ENCODE data around the gene TRAF2.
"Not testable (repeated sequence)": the region's sequence is repeated elsewhere in the genome, so short reads cannot be mapped to it uniquely, and the experiment has no call there.

The TRAF2 gene

DNA sequence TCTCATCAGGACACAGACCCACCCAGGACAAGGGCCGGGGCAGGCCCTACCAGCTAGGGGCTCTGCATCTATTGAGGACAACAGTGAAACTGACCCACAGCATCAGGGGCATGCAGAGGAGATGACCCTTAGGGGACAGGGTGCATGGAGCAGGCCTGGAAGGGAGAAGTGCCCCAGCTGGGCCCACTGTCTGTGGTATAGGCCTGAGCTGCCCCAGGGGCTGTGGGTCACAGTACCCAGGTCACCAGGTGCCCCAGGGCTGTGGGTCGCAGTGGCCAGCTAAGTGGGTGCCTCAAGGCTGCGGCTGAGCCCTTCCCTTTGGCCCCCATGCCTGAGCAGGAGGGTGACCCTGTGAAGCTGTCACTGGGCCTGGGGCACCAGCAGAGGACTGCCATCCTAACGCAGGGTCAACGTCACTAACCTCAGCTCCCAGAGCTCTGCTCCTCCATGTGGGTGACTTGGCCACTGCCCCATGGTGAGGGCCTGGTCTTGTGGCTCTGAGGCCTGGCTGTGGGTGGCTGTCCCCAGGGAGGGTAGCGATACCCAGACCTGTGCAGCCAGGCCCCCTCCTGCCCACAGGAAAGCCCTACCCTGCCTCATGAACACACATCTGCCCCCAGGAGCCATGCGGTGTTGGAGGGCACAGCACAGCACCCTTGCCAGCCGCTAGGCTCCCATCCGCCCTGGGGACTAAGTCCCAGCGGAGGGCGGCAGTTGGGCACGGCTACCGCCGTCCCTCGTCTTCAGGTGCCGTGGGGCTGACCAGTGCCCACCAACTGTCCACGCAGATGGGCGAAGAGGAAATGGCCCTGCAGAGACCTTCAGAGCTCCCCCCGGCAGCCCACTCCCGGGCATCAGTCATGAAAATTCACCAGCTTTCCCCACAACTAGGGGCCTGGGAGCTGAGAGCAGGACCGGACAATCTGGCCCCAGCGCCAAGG lies 25.1 kb upstream of the TRAF2 start:
- no peak overlapping the region for H3K4me3 ChIP-seq (ENCODE audit: extremely low read depth, insufficient read depth, low read length, poor library complexity, severe bottlenecking)
- H3K9me3 ChIP-seq (ENCODE audit: control insufficient read depth, low read length), result no peaks in the 10 kb centered on the region
- peaks cover 6% of the 10 kb centered on the region for H3K4me1 ChIP-seq (ENCODE audit: control insufficient read depth, insufficient read depth, low read length, poor library complexity, severe bottlenecking)
- 97% methylated on average over 16 to 20 of the region's 22 CpGs for WGBS, 2 experiments (ENCODE audit: insufficient coverage in 2 of 2)
- peaks cover 63% of the 10 kb centered on the region for H3K36me3 ChIP-seq (ENCODE audit: control insufficient read depth, insufficient read depth, low read length)
- H3K27ac ChIP-seq (ENCODE audit: low read depth, low read length, severe bottlenecking), result no peak overlapping the region

DNA sequence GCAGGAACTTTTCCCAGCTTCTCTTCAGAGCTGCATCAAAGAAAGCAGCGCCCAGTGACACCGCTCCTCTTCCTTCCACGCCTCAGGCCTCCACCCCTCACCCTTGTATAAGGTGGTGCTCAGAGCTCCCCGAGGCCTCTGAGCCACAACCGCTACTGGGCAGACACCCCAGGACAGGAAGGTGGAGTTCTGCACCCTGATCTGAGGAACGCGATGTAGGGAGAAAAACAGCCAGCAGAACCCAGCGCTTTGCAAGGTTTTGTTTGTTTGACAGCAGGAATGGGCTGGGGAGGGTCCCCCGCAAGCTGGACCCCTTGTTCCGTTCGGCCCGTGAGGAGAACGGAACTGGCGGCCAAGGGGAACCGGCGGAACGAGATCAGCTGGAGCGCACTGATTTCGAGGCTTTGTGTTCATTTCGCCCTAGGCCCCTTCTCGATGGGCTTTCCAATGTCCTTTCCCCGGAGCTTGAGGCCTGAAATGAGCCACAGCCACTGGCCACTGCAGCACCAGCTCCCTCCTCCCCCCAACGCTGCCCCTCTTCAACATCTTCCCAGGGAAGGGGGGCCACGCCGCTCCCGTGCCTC lies 24.4 kb upstream of the TRAF2 start:
- Histone ChIP-seq H3K27ac (ENCODE audit: low read depth, low read length, severe bottlenecking) (no peak overlapping the region), H3K4me1 (ENCODE audit: control insufficient read depth, insufficient read depth, low read length, poor library complexity, severe bottlenecking) (peaks cover 6% of the 10 kb centered on the region), H3K36me3 (ENCODE audit: control insufficient read depth, insufficient read depth, low read length) (peaks cover 63% of the 10 kb centered on the region), H3K4me3 (ENCODE audit: extremely low read depth, insufficient read depth, low read length, poor library complexity, severe bottlenecking) (no peak overlapping the region), H3K9me3 (ENCODE audit: control insufficient read depth, low read length) (peaks cover 1% of the 10 kb centered on the region)
- 95 to 98% methylated on average over 19 to 23 of the region's 26 CpGs for WGBS, 2 experiments (ENCODE audit: insufficient coverage in 2 of 2)

DNA sequence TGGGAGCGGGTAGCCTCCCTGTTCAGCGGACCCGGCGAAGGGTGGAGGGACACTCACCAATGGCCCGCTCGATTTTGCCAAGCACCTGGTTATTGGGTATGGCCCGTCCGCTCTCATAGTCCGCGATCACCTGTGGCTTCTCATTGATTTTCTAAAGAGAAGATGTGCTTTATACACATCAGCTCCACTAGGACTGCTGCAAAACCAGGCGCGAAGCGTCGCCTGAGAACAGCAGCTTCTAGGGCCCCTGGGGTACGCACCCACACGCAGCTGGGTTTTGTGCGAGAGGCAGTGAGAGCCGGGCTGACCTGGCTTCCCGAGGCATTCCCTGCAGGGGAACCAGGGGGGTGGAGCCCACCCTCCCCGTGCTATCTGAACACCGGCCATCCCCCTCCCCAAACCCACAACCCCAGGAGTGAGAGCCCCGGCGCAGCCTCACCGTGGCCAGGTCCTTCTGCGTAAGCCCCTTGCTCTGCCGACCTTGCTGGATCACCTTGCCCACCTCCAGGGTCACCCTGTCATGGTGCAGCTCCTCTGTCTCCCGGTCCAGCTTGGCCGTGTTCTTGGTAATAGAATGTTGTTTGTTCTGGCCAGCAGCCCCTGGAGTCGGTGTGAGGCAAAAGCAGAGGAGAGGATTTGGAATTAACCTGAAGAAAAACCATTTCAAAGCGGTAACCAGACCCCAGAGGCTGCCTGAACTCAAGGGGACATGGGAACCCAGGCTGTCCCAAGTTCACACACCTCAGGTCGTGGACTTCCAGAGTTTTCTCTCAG lies 23.3 kb upstream of the TRAF2 start:
- Histone ChIP-seq H3K27ac (ENCODE audit: low read depth, low read length, severe bottlenecking) (no peak overlapping the region), H3K9me3 (ENCODE audit: control insufficient read depth, low read length) (peaks cover 12% of the 10 kb centered on the region), H3K4me1 (ENCODE audit: control insufficient read depth, insufficient read depth, low read length, poor library complexity, severe bottlenecking) (peaks cover 6% of the 10 kb centered on the region), H3K4me3 (ENCODE audit: extremely low read depth, insufficient read depth, low read length, poor library complexity, severe bottlenecking) (no peak overlapping the region), H3K36me3 (ENCODE audit: control insufficient read depth, insufficient read depth, low read length) (peaks cover 58% of the 10 kb centered on the region)
- WGBS, 2 experiments (ENCODE audit: insufficient coverage in 2 of 2), result 95 to 98% methylated on average over 27 to 29 of the region's 31 CpGs

DNA sequence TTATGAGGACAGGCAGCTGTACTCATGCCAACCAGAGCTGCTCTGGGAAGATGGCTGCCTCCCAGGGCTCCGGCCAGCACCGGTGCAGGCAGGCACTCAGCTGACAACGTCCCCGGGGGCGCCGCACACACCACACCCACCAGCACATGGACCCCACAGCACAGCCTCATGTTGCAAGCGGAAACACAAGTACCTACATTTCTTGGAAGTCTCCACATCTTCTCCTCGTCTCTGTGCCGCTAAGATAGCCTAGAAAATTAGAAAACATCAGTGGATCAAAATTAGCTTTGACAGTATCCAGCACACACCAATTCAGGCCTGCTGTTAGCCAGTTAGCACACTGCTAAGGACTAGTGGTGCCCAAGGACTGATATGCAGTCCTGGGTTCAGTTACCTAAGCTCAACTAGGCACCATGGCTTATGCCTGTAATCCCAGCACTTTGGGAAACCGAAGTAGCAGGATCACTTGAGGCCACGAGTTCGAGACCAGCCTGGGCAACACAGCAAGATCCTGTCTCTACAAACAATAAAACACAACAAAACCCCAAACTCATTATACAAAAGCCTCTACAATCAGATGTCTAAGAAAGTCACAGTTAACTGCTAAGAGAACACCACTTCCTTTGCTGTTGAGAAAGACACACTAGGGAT lies 22.6 kb upstream of the TRAF2 start:
- 98 to 99% methylated on average over 9 to 12 of the region's 12 CpGs for WGBS, 2 experiments (ENCODE audit: insufficient coverage in 2 of 2)
- no peak overlapping the region for H3K4me3 ChIP-seq (ENCODE audit: extremely low read depth, insufficient read depth, low read length, poor library complexity, severe bottlenecking)

DNA sequence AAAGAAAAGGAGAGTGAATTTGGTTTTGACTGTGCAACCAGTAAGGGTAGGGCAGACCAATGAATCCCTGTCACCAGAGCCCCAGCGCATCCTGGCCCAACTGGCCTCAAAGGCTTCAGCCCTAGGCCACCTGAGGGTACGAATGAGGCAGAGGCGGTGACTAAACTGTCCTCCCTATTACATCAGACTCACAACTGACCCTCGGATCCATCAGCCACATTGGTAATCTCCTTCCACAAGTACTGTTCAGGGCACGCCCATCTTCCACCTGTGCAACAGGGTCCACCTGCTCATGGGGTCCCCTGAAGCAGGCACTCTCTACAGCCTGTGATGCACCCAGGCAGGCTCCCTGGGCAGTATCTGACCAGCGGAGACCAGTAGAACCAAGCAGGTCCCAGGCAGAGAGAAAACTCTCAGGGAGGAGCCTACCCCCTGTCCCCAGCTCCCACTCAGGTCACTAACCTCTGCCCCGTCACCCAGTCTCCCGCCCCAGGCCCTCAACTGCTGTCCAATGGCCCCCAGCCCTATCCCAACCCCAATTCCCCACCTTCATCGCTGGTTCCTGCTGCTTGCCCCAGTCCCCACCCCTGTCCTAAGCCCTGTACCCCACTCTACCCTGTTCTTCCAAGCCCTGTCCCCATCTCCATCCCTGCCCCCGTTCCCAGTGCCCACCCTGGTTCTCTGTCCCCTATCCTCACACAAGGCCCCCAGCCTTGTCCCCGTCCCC lies 21.1 kb upstream of the TRAF2 start:
- peaks cover 50% of the 10 kb centered on the region for H3K36me3 ChIP-seq (ENCODE audit: control insufficient read depth, insufficient read depth, low read length)
- peaks cover 6% of the 10 kb centered on the region for H3K4me1 ChIP-seq (ENCODE audit: control insufficient read depth, insufficient read depth, low read length, poor library complexity, severe bottlenecking)
- peak overlapping the region; percentile 10 for H3K27ac ChIP-seq (ENCODE audit: low read depth, low read length, severe bottlenecking)
- WGBS, 2 experiments (ENCODE audit: insufficient coverage in 2 of 2), result 72 to 76% methylated on average over 7 to 11 of the region's 11 CpGs
- peak overlapping the region; percentile 82 for H3K4me3 ChIP-seq (ENCODE audit: extremely low read depth, insufficient read depth, low read length, poor library complexity, severe bottlenecking)
- H3K9me3 ChIP-seq (ENCODE audit: control insufficient read depth, low read length), result peaks cover 21% of the 10 kb centered on the region

More for the DNA sequence above, 22.6 kb upstream of the TRAF2 start:
- peaks cover 57% of the 10 kb centered on the region for H3K36me3 ChIP-seq (ENCODE audit: control insufficient read depth, insufficient read depth, low read length)
- H3K27ac ChIP-seq (ENCODE audit: low read depth, low read length, severe bottlenecking), result no peak overlapping the region
- peaks cover 6% of the 10 kb centered on the region for H3K4me1 ChIP-seq (ENCODE audit: control insufficient read depth, insufficient read depth, low read length, poor library complexity, severe bottlenecking)
- H3K9me3 ChIP-seq (ENCODE audit: control insufficient read depth, low read length), result peaks cover 17% of the 10 kb centered on the region

DNA sequence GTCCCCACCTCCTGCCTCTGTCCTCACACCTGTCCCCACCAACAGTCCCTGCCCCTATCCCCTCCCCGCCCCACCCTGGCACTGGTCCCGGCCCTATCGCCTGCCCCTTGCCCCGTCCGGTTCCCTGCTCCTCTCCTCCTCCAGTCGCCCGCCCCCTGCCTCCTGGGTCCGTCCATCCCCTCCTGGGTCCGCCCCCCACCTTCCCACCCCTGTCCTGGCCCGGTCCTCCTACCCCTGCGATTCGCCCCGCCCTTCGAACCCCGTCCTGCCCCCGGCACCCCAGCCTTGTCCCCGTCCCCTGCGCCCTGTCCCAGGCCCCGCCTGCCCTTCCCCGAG lies 20.6 kb upstream of the TRAF2 start:
- Histone ChIP-seq H3K36me3 (ENCODE audit: control insufficient read depth, insufficient read depth, low read length) (peaks cover 48% of the 10 kb centered on the region), H3K4me1 (ENCODE audit: control insufficient read depth, insufficient read depth, low read length, poor library complexity, severe bottlenecking) (peaks cover 6% of the 10 kb centered on the region), H3K9me3 (ENCODE audit: control insufficient read depth, low read length) (peaks cover 26% of the 10 kb centered on the region), H3K4me3 (ENCODE audit: extremely low read depth, insufficient read depth, low read length, poor library complexity, severe bottlenecking) (peak overlapping the region; percentile 82), H3K27ac (ENCODE audit: low read depth, low read length, severe bottlenecking) (peak overlapping the region; percentile 41)
- 0% methylated on average over 11 of the region's 20 CpGs; no CpG with 5 or more reads in 1 of the 2 experiments for WGBS, 2 experiments (ENCODE audit: insufficient coverage in 2 of 2)

DNA sequence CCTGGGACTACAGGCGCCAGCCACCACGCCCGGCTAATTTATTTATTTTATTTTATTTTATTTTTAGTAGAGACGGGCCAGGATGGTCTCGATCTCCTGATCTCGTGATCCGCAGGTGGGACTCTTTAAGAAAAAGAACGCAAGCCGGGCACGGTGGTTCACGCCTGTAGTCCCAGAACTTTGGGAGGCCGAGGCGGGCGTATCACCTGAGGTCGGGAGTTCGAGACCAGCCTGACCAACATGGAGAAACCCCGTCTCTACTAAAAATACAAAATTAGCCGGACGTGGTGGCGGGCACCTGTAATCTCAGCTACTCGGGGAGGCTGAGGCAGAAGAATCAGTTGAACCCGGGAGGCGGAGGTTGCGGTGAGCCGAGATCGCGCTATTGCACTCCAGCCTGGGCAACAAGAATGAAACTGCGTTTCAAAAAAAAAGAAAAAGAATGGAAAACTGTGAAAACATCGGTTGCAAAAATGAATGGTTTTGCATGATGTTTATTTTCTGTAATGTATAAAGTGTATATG lies 19.4 kb upstream of the TRAF2 start:
- not testable (repeated sequence) for H3K27ac ChIP-seq (ENCODE audit: low read depth, low read length, severe bottlenecking); H3K4me1 ChIP-seq (ENCODE audit: control insufficient read depth, insufficient read depth, low read length, poor library complexity, severe bottlenecking)
- H3K4me3 ChIP-seq (ENCODE audit: extremely low read depth, insufficient read depth, low read length, poor library complexity, severe bottlenecking), result peak overlapping the region; percentile 82
- peaks cover 32% of the 10 kb centered on the region for H3K9me3 ChIP-seq (ENCODE audit: control insufficient read depth, low read length)
- 95 to 97% methylated on average over 21 to 25 of the region's 29 CpGs for WGBS, 2 experiments (ENCODE audit: insufficient coverage in 2 of 2)
- H3K36me3 ChIP-seq (ENCODE audit: control insufficient read depth, insufficient read depth, low read length), result peaks cover 36% of the 10 kb centered on the region

DNA sequence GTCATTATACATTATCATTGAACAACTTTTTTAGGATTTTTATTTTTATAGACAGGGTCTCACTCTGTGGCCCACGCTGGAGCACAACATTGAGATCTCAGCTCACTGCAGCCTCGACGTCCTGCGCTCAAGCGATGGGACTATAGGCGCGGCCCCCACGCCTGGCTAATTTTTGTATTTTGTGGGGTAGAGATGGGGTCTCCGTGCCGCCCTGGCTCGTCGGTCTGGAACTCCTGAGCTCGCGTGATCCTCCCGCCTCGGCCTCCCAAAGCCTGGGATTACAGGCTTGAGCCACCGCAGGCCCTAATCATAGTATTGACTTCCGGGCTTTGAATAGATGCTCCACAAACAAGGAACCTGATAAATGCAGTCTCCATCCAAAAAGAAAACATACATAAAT lies 18.8 kb upstream of the TRAF2 start:
- WGBS, 2 experiments (ENCODE audit: insufficient coverage in 2 of 2), result 96% methylated on average over 10 to 14 of the region's 18 CpGs
- H3K4me3 ChIP-seq (ENCODE audit: extremely low read depth, insufficient read depth, low read length, poor library complexity, severe bottlenecking), result no peak overlapping the region
- peaks cover 30% of the 10 kb centered on the region for H3K36me3 ChIP-seq (ENCODE audit: control insufficient read depth, insufficient read depth, low read length)
- H3K4me1 ChIP-seq (ENCODE audit: control insufficient read depth, insufficient read depth, low read length, poor library complexity, severe bottlenecking), result peaks cover 6% of the 10 kb centered on the region
- peaks cover 35% of the 10 kb centered on the region for H3K9me3 ChIP-seq (ENCODE audit: control insufficient read depth, low read length)
- H3K27ac ChIP-seq (ENCODE audit: low read depth, low read length, severe bottlenecking), result no peak overlapping the region

DNA sequence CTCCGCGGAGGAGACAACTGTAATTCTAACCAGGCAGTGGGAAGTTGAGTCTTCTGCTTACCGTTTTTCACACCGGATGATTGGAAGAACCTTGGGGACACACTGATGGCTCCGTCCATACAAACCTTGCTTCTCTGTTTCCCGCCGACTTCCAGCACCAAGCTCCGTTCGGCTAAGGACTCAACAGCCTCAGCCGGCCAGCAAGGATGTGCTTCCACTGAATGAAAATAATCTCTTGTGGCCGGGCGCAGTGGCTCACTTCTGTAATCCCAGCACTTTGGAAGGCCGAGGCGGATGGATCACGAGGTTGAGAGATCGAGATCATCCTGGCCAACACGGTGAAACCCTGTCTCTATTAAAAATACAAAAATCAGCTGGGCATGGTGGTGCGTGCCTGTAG lies 18.4 kb upstream of the TRAF2 start:
- Histone ChIP-seq H3K27ac (ENCODE audit: low read depth, low read length, severe bottlenecking) (no peak overlapping the region), H3K36me3 (ENCODE audit: control insufficient read depth, insufficient read depth, low read length) (peaks cover 26% of the 10 kb centered on the region), H3K4me3 (ENCODE audit: extremely low read depth, insufficient read depth, low read length, poor library complexity, severe bottlenecking) (no peak overlapping the region), H3K4me1 (ENCODE audit: control insufficient read depth, insufficient read depth, low read length, poor library complexity, severe bottlenecking) (peaks cover 6% of the 10 kb centered on the region), H3K9me3 (ENCODE audit: control insufficient read depth, low read length) (peaks cover 39% of the 10 kb centered on the region)
- 97 to 98% methylated on average over 17 to 18 of the region's 18 CpGs for WGBS, 2 experiments (ENCODE audit: insufficient coverage in 2 of 2)

Data from mesodermal cell (in vitro differentiated cells).